Tibial artery (tissue), 4 donors: ENCODE measurements around the gene DLX3.
A peak's percentile ranks its signal among the peaks of the same experiment; 100 is the strongest.

Experiments
- DNase-seq, 2 donors: peaks; one replicate each; pipeline ENCODE4 v3.0.0-alpha.2; 2019
- H3K27ac ChIP-seq, 2 donors: fragments of 200-600 bp; sonication (generic) in 1 of 2; 1 replicate in 1 of 2; 2 replicates in 1 of 2; pipeline ENCODE4 v1.5.1; 2018 to 2019; ENCODE audit warnings: mild to moderate bottlenecking in 1 of 2
- H3K27me3 ChIP-seq, 2 donors: fragments of 200-600 bp; sonication (generic) in 1 of 2; one replicate each; pipeline versions ENCODE4 v1.5.1 to v1.6.0; 2016 to 2019
- H3K36me3 ChIP-seq, 3 donors: fragments of 200-600 bp; sonication (generic) in 2 of 3; one replicate each; pipeline ENCODE4 v1.5.1; 2016 to 2019; ENCODE audit warnings: mild to moderate bottlenecking in 2 of 3
- H3K4me1 ChIP-seq, 4 donors: fragments of 200-600 bp; sonication (generic) in 2 of 4; 1 replicate in 3 of 4; 2 replicates in 1 of 4; pipeline ENCODE4 v1.5.1; 2016 to 2019
- H3K4me3 ChIP-seq, 2 donors: fragments of 200-600 bp; sonication (generic) in 1 of 2; 1 replicate in 1 of 2; 2 replicates in 1 of 2; pipeline ENCODE4 v1.5.1; 2018 to 2019; ENCODE audit warnings: mild to moderate bottlenecking in 2 of 2
- H3K9me3 ChIP-seq, 3 donors: fragments of 200-600 bp; sonication (generic) in 1 of 3; one replicate each; pipeline ENCODE4 v1.5.1; 2016 to 2019
- CTCF ChIP-seq, 2 experiments: fragments of 200-600 bp in 1 of 2; fragments of 450-650 bp in 1 of 2; IDR thresholded peaks; one replicate each; pipeline ENCODE4 v1.5.1; 2017 to 2019; ENCODE audit warnings: antibody characterized with exemption in 2 of 2, mild to moderate bottlenecking in 1 of 2, moderate library complexity in 1 of 2
- intact Hi-C: fragments of 100-400 bp; cut with DNase I; formaldehyde crosslinking; loops from one replicate; pipeline ENCODE4 v1.15.0; 2023; ENCODE audit warnings: low total_unique reads

Gene DLX3

GRCh38 chr17:50033316-50033715 lies 38.3 kb upstream of the DLX3 start:
- H3K27ac ChIP-seq = peak overlapping the region; percentile 83 to 89
- TF ChIP-seq CTCF (IDR thresholded peaks at IDR 0.05) = no peak
- H3K36me3 ChIP-seq = no peaks in the 10 kb centered on the region
- peaks cover 0 to 88% (median 53%) of the 10 kb centered on the region in 4 donors for H3K4me1 ChIP-seq
- no peaks in the 10 kb centered on the region for H3K27me3 ChIP-seq
- intact Hi-C loops = no loop called here
- H3K9me3 ChIP-seq = no peaks in the 10 kb centered on the region
- DNase-seq = peak; percentile 47 to 85
- H3K4me3 ChIP-seq = peak overlapping the region in 1 of 2 donors; percentile 3

- no peak overlapping the region for H3K4me3 ChIP-seq
- intact Hi-C loops = loop anchor here (5.0 to 10.0 kb wide), 2 partner anchors 33 to 276 kb away; no protein-coding TSS in a partner anchor
- no peaks in the 10 kb centered on the region for H3K9me3 ChIP-seq
- DNase-seq = no peak
- H3K4me1 ChIP-seq = peaks cover 0 to 62% (median 34%) of the 10 kb centered on the region in 4 donors
- no peak for TF ChIP-seq CTCF (IDR thresholded peaks at IDR 0.05)
- H3K36me3 ChIP-seq = no peaks in the 10 kb centered on the region
- H3K27me3 ChIP-seq = no peaks in the 10 kb centered on the region
- H3K27ac ChIP-seq = peak overlapping the region; percentile 83 to 89
Measured at GRCh38 chr17:50029185-50029584, 34.2 kb upstream of the DLX3 start.

- DNase-seq = no peak
- peak overlapping the region; percentile 83 to 89 for H3K27ac ChIP-seq
- intact Hi-C loops = loop anchor here (5.0 to 10.0 kb wide), 2 partner anchors 34 to 276 kb away; no protein-coding TSS in a partner anchor
Measured at GRCh38 chr17:50028736-50029120, 33.7 kb upstream of the DLX3 start.

GRCh38 chr17:50027881-50028735 lies 33.1 kb upstream of the DLX3 start:
- H3K4me3 ChIP-seq = no peak overlapping the region
- H3K27me3 ChIP-seq = no peaks in the 10 kb centered on the region
- peak; percentile 56 to 87 for DNase-seq
- H3K9me3 ChIP-seq = no peaks in the 10 kb centered on the region
- peaks cover 0 to 52% (median 28%) of the 10 kb centered on the region in 4 donors for H3K4me1 ChIP-seq
- H3K36me3 ChIP-seq = no peaks in the 10 kb centered on the region
- H3K27ac ChIP-seq = peak overlapping the region; percentile 83 to 89
- intact Hi-C loops = loop anchor here (2.0 to 10.0 kb wide), 3 partner anchors 34 to 277 kb away; no protein-coding TSS in a partner anchor
- TF ChIP-seq CTCF (IDR thresholded peaks at IDR 0.05) = no peak

More at GRCh38 chr17:50028736-50029120, 33.7 kb upstream of the DLX3 start:
- H3K4me1 ChIP-seq = peaks cover 0 to 58% (median 32%) of the 10 kb centered on the region in 4 donors
- H3K9me3 ChIP-seq = no peaks in the 10 kb centered on the region
- no peak overlapping the region for H3K4me3 ChIP-seq
- no peaks in the 10 kb centered on the region for H3K27me3 ChIP-seq
- H3K36me3 ChIP-seq = no peaks in the 10 kb centered on the region
- TF ChIP-seq CTCF (IDR thresholded peaks at IDR 0.05) = no peak

GRCh38 chr17:50027172-50027880 lies 32.3 kb upstream of the DLX3 start:
- no peak for TF ChIP-seq CTCF (IDR thresholded peaks at IDR 0.05)
- intact Hi-C loops = loop anchor here (2.0 to 10.0 kb wide), 3 partner anchors 35 to 277 kb away; no protein-coding TSS in a partner anchor
- Histone ChIP-seq H3K4me3 (peak overlapping the region; percentile 41 to 53), H3K27me3 (no peaks in the 10 kb centered on the region), H3K36me3 (no peaks in the 10 kb centered on the region), H3K9me3 (no peaks in the 10 kb centered on the region), H3K4me1 (peaks cover 0 to 44% (median 22%) of the 10 kb centered on the region in 4 donors), H3K27ac (peak overlapping the region; percentile 83 to 89)
- peak; percentile 81 to 96 for DNase-seq
